Activated effector memory CD4-positive, alpha-beta T cell treated with Interleukin-2 at 50 U/mL for 16 hours (primary cell): ENCODE measurements around the gene RNF213.

Source experiments
- DNase-seq: peaks from one replicate; pipeline ENCODE4 v3.0.0-alpha.2; 2020

RNF213 gene

DNA sequence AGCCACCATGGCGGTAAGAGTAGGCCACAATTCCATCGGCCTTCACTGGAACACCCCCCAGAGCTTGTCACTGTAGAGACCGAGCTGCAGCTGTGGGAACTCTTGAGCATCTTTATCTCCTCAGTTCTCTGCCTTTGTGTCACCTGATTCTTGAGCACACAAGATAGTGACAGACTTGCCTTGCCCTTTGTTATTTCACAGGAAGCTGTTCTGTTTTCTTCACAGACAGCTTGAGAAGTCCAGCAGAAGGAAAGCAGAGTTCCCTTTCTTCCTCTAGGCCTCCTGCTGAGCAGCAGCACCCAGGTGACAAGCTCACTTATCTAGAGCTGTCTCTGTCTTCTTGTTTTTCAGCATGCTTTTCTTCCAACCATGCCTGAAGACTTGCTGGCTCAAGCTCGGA is 115.9 kb downstream of the RNF213 start:
- DNase-seq: no peak

DNA sequence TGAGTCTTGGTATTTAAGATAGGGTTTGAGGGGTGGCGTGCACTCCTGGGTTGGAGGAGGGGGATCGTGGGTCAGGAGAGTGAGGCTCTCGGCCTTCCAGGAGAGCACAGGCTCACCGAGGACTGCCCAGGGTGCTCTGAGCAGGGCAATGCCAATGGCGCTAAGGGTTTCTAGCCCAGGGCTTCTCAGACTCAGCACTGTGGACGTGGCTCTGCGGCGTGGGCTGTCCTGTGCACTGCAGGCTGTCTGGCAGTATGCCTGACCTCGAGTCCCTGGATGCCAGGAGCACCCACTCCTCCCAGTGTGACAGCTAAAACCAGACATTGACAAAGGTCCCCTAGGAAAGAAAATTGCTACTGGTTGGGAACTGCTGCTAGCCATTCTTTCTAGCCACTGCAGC is 117.1 kb downstream of the RNF213 start:
- DNase-seq: no peak

DNA sequence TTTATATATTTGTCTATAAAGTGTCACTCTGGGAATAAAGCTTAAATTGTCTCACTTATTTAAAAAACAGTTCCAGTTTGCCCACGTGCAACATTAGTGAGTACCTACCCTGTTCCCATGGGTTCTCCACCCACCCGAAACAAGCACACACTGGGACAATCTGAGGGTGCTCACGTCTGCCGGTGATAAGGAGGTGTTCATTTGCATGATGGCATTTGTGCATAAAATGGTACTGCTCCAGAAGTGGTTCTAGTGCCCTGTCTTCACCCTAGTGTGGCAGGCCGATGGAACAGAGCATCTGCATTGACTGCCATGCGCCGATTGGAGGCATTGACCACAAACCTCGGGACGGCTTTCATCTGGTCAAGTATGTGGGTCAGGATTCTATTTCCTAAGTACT is 118.7 kb downstream of the RNF213 start:
- DNase-seq: no peak

DNA sequence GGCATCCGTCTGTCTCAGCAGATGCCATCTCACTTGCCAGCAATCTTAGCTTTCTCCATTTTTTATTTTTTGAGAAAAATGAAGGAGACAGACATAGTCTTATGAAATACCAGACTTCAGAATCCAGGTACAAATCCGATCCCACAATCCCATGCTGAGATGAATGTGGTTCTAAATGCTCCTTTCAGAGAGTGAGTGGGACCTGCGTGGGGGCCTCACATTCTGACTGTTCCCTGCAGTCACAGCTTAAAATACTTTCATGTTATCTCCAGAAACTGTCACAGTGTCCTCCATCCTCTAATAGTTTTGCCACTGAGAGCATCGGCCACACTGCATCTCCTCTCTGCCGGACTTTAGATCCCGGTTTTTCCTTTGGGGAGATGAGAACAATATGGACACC is 119.4 kb downstream of the RNF213 start:
- no peak for DNase-seq

DNA sequence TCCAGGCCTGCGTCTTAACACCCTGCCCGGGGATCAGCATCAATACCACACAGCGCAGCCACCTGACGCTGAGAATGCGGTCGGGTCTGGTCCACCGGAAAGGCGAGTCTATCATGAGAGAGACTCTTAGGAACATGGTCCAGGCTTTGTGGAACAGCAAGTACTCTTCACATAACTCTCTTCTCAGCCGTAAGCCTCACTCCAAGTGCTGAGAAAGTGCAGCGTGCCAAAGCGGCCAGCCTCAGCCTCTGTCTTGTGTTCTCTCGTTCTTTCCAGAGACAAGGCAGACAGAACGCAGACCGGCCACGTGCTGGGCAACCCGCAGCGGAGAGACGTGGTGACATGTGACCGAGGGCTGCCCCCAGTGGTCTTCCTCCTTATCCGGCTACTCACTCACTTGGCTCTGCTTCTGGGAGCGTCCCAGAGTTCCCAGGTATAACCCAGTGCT is 119.9 kb downstream of the RNF213 start:
- no peak for DNase-seq

DNA sequence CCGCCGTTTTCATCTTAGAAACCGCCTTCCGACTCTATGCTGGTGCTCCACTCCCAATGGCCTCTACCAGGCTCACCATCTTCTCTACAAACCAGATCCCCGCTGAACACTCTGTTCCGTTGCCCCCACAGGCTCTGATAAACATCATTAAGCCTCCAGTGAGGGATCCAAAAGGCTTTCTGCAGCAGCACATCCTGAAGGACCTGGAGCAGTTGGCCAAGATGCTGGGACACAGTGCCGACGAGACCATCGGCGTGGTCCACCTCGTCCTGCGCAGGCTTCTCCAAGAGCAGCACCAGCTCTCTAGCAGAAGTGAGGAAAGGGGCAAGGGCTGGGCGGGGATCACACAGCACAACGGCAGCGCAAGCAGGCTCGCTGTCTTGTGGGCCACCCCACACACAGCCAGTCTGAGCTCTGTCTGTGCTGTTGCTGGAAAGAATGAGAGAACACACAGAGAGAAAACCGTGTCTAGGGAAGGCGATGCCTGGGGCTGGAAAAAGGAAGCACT is 120.8 kb downstream of the RNF213 start:
- no peak for DNase-seq

DNA sequence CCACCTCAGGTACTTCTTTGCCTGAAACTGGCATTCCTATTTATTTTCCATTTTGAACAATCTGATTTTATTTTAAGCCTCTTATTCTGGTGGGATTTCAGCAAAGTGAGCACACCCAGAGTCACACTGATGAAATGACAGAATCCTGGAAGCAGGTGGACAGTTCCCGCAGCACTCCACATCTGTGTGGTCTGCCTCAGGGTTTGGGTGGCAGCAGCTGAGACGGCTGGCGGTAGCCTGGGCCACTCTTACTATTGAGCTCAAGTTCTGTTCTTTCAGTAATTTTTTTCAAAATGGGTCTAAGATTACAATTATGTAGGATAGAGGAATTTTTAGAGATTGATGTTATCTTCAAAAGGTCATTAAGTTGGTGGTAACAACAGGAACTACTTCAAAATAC is 121.8 kb downstream of the RNF213 start:
- no peak for DNase-seq

DNA sequence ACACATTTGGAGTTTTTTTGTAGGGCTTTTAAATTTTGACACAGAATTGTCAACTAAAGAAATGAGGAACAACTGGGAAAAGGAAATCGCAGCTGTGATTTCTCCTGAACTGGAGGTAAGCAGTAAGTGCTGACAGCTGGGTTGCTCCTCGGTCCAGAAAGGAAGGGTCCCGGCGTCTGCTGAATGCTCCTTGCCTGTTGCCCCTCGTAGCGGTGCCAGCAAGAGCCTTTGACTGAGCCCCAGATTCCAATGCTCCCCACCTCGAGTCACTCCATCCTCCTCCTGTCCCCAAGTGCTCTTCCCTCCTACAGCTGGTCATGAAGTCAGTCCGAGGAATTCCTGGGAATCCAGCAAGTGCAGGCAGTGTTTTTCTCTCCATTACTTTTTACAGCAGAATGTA is 122.3 kb downstream of the RNF213 start:
- DNase-seq: no peak

DNA sequence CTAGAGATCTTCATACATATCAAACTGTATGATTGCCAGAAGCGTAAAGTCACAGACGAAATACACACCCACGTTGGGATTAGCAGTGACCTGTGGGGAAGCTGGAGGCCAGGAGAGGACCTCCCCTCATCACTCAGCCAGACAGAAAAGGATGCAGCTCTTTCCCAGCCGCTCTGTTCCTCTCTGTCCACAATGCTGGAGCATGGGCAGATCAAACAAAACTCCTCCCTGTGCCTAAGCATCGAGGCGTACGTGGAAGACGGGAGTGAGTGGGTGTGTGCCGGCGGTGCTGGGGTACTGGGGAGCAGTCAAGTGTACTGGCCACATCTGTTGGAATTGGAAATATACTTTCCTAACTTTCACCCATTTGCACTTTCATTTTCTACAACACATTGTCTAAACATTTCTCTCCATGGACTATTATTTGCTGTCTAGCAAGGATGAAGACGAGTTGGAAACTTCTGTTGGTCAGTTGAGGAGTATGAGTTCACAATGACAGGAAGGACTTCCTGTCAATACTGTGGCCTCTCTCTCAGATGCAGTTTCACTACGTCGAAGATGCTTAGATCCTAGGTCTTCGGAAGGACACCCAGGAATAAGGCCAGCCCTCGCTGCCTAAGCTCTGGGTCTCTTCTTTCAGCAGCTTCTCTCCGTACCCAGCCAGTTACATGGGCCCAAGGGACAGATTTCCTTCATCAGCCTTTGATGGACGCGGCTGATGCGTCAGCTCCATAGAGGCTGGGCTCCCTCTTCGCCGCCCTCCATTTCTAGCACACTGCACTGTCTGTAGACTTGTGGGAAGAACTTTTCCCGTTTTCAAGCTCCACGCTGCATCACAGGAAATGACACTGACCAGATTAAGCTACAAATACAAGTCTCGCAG is 123.7 kb downstream of the RNF213 start:
- no peak for DNase-seq

DNA sequence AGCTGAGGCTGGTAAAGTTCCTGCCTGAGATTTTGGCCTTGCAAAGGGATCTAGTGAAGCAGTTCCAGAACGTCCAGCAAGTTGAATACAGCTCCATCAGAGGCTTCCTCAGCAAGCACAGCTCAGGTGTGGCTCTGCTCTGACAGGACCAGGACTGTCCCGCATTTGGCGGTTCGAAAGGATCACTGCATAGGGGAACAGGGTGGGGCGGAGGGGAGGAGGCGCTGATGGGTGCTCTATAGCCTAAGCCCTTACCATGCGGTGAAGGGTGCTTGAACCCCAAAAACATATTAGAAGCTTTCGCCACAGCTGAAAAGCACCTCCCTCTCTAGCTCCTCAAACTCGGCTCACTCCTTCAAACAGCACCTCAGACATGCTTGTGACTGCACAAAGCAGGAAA is 124.4 kb downstream of the RNF213 start:
- no peak for DNase-seq

DNA sequence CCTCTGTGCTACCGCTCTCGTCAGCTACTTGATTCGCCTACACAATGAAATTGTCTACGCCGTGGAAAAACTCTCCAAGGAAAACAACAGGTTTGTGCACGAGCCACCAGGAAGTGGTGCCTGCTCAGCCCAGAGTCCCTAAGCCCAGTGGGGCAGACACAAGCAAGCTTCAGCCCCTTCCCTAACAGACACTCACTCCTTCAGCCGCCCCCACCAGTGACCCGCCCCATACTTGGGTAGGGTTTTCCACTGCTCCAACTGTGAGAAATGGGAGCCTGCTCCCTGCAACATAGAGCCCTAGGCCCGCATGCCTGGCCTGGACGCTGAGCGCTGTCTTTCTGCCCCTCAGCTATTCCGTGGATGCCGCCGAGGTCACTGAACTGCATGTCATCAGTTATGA is 125.7 kb downstream of the RNF213 start:
- DNase-seq: no peak

DNA sequence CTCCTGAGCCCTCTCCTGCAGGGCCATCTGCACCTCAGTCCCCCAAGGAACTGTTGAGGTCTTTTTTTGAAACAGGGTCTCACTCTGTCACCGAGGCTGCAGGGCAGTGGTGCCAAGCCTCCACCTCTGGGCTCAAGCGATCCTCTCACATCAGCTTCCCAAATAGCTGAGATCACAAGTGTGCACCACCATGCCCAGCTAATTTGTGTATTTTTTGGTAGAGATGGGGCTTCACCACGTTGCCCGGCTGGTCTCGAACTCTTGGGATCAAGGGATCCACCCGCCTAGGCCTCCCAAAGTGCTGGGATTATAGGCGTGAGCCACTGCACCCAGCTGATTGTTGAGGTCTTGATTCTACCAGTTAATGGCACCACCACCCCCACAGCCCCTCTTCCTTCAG is 126.4 kb downstream of the RNF213 start:
- no peak for DNase-seq

DNA sequence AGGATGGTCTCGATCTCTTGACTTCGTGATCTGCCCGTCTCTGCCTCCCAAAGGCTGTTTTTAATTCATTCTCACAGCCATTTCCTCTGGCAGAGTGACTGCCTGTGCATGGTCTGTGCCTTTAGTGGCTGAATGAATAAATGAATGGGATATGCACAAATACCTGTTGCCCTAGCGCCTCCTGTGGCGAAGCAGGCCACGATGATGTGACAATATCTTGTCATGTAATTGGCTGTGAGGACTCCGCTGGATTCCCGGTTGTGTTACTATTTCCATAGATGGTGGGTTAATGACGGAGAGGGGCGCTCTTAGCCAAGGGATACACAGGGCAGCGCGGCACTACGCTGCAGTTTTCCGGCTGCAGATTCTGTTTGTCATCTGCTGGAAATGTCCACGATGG is 127.5 kb downstream of the RNF213 start:
- DNase-seq: no peak

DNA sequence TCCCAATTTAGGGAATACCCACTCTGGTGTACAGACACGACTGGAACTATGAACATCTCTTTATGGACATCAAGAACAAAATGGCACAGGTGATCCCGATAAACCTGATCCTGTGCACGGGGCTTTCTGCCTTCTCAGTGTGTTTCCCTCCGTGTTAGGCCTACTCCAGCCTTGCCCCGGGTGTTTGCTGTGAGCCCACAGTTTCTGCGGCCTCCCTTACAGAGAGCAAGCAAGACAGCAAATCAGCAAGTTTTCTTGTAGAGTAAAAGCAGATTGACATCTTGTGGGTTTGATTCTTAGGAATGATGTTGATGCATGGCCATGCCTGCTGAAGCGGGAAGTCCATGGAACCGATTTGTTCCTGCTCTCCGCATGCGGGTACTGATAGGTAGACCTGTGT is 127.9 kb downstream of the RNF213 start:
- DNase-seq: no peak

DNA sequence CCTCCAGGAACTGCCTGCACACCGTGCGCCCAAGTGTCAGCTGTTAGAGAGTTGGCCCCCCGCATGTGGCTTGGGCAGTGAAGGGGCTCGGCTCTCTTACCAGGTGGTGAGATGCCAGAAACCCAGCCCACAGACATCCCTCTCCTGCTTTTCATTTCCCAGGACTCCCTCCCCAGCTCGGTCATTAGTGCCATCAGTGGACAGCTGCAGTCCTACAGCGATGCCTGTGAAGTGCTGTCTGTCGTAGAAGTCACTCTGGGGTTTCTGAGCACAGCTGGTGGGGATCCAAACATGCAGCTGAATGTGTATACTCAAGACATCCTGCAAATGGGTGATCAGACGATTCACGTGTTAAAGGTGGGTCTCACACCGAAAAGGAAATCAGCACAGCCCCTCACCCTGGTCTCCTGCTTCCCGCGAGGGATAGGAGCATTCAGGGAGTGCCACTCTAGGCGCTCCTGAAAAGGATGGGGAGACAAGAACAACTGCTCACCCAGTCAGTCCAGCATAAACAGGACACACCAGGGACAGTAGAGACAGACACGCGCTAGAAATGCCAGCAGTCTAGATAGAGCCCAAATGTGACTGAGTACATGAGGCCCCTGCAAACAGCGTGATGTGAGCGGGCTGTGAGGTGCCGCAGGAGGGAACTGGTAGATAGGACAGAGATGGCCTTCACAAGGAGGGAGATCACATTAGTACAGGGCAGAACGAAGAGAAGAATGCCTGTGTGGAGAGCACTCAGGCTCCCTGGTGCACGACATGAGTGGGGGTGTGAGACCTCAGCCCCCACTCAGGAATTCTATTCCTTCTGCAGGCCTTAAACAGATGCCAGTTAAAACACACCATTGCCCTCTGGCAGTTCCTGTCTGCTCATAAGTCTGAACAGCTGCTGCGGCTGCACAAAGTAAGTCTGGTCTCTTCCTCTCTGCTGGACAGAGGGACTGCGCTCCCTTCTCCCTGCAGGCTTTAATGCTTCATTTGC is 128.7 kb downstream of the RNF213 start:
- no peak for DNase-seq

DNA sequence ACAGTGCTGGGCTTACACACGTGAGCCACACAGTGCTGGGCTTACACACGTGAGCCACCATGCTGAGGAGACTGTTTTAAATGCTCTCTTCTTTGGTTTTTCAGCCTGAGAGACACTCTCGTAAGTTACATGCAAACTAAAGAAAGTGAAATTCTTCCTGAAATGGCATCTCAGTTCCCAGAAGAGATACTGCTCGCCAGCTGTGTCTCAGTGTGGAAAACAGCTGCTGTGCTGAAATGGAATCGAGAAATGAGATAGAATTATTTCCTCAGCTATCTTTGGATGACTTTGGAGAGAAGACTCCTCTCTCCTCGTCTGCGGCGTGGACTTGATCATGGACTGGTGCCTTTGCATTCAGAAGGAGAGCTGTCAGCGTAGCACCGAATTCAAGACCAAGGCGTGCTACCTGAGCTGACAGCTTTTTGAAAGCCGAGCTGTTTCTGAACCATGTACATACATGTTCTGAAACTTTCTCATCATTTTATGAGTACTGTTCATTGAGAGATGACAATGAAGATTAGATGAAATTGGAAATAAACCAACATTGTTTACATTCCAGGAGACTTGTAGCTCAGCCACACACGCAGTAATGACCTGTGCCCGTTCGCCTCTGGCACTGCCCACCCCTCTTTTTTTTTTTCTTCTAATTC is 132.7 kb downstream of the RNF213 start:
- DNase-seq: no peak

DNA sequence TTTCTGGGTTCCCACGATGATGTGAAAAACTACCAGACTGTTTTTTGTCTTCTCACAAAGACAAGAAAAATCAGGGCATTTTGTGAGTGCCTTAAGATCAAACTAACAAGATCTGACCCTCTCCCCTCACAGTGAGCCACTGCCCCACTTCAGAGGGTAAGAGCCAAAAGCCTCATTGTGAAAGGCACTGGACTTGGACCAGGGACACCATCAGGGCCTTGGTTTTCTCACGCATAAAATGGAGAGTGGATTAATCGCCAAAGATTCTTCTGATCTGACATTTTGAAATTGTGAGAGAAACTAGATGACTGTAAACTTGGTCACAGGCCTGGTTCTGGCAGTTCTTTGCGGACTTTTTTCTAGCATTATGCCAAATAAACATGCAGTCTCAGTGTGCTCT is 133.3 kb downstream of the RNF213 start:
- no peak for DNase-seq

DNA sequence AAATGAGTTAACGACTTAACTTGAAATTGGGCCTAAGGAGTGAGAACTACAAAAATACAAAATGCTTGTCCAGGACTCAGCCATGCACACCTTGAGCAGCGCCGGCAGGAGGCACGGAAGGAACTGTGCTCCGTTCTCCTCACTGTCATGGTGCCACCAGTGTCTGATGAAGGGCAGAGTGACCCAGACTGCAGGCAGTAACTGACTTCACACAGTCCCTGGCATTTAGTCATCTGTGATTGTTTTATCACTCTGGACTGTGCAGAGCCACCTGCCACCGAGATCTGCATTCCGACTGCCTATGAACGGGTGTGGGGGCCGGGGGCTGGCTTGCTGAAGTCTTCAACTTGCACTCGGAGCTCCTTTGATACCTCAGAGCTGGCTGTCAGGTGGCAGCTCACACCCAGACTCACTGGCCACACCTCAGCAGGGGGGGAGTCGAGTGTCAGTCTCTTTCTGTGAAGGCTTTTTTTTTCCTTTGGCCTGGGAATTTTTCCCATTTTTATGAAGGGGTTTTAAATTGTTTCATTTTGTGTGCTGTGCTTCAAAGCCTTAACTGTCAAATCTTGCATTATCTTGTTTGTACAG is 134.1 kb downstream of the RNF213 start:
- DNase-seq: no peak

DNA sequence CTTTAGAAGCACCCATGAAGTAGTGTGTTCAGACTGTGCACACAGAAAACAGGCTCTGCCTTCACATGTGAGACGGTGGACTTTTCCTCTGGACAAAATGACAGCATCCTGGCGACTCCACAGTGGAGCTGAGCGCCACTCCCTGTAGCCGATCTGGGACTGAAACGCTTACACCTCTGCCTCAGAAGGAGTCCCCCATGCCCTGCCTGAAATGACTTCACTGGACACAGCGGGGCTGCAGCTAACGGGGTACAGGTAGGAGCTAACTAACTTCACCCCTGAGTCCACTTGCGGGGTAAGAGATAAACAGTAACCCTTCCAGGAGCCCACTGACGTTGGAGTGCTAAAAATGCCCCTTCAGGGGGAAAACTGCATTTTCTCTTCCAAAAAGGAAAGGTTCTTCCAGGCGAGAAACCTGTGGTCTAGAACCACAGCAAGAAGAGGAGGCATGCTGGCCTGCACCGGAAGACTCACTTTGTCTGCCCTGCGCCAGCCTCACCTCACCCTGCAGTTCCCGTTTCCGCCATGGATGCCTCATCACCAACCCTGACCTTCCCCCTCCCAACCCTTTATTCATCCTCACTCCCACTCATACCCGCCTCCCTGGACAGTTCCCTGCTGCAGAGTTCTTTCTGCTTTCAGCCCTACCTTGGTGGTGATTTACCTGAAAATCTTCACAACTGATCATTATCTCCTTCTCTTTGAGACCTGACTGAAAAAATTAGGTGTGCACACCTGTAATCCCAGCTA is 134.9 kb downstream of the RNF213 start:
- DNase-seq: no peak

DNA sequence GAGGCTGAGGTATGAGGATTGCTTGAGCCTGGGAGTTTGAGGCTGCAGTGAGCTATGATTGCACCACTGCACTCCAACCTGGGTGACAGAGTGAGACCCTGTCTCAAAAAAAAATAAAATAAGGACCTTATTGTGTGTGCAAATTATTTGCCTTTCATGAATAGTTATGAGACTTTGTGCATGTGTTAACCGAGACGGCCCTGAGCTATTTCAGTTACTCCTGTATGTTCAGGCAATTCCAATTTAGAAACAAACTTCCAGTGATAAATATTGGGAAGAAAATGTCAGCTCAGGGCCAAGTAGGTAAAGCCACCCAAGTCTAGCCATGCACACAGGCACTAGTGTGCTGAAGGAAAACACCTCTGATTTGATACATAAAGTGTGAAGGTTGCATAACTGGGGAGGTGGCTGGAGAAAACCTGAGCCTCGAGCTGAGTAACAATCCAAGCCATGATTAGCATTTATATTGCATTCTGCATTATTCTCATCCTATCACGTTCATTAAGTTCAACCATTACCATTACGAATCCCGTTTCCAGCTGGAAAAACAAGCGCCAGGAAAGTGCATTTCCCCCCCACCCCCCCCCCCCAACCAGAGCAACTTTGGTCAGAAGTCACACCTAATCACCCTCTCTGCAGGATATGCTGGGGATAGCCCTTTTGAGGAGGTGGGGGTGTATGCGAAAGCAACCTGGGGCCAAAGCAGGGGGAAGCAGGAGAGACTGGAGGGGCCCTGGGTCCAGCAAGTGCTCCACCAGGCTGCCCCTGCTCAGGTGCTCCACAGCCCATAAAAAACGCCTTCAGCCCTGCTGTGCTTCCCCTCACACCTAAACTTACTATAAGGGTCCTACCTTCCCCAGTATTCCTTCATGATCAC is 135.7 kb downstream of the RNF213 start:
- DNase-seq: no peak

DNA sequence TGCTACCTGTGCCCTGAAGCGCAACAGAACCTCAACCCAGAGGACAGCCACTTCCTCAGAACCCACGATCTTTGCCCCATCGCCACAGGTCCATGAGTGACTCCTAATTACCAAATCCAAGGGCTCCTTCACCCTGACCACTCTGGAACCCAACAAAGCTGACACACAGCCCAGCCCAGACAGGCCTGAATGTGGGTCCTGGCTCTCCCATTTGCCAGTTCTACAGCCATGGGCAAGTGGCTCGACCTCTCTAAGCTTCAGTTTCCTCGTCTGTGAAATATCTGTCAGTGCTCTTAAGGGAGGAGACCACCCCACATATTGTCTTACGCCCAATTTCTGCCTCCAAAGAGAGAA is 136.4 kb downstream of the RNF213 start:
- DNase-seq: no peak
